ENCODE data around the gene SESN1. TPM values are rescaled to one million over a fixed set of nuclear protein-coding genes. Genes with fewer than 3 reads are reported as not detected.

SESN1 gene
- total and polyA plus RNA-seq, 9 of the 15 experiments (the other 6 are each of a cell fraction or from before 2014, with no cell fraction given): 3.1 to 13.0 (median 7.4) TPM

DNA sequence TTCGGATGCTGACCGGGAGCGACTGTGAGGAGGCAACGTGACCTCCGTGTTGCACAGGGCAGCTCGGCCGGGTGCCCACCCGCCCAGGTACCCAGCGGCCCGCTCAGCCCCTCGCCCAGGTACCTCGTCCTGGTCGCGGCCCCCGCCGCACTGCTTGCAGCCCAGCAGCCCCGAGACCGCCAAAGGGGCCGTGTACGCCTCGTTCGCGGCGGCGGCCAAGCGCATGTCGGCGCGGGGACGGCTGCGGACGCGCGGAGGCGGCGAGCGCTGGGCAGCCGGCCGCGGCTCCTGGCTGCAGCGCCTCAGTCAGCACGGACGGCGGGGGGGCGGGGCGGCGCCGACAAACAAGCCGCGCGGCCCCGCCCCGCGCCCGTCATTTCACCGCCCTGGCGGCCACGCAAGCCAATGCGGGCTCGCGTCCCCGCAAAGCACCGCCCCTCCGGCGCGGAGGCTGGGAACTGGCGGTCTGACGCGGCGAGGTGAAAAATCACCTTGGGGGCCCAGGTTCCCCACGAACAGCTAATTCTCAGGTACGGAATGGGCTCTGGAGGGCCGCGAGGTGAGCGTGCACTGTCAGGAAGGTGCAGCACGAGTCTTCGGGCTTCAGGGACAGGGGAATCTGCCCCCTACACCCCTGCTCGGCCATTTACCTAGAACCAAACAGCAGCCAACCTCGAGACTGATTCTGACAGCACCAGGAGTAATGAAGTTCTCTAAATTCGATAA, 85.2 kb downstream of the SESN1 start (continued):
- TF ChIP-seq UBTF (IDR thresholded peaks at IDR 0.05; ENCODE audit: borderline replicate concordance in 1 of 2, low read depth in 2 of 2, low read length in 2 of 2): peak in 1 of 2 experiments; percentile 43; a peak in 1 of 4 replicates
- TF ChIP-seq XRCC3 (IDR thresholded peaks at IDR 0.05): no peak
- TF ChIP-seq ZNF766 (CRISPR knock-in tag; conservative IDR thresholded peaks at IDR 0.05): no peak
- TF ChIP-seq U2AF1 (optimal IDR thresholded peaks at IDR 0.05; ENCODE audit: low read depth, low read length): no peak
- TF ChIP-seq KDM4B (IDR thresholded peaks at IDR 0.05; ENCODE audit: borderline replicate concordance in 2 of 2, low read depth in 1 of 2): no peak
- TF ChIP-seq SUPT5H (IDR thresholded peaks at IDR 0.05): peak; percentile 64; the same call in 1 of the 2 replicates
- TF ChIP-seq MED1 (CRISPR knock-in tag; IDR thresholded peaks at IDR 0.05; ENCODE audit: borderline replicate concordance): no peak
- TF ChIP-seq ETV6 (IDR thresholded peaks at IDR 0.05; ENCODE audit: borderline replicate concordance in 1 of 2, low read depth in 2 of 2, low read length in 1 of 2): no peak
- TF ChIP-seq ETV6 (CRISPR knock-in tag; IDR thresholded peaks at IDR 0.05; ENCODE audit: borderline replicate concordance): no peak
- TF ChIP-seq GATAD2A (IDR thresholded peaks at IDR 0.05): no peak
- TF ChIP-seq POLR3A (IDR thresholded peaks at IDR 0.05; ENCODE audit: borderline replicate concordance, extremely low read depth, insufficient read depth, insufficient read length): no peak
- TF ChIP-seq BRD4 (IDR thresholded peaks at IDR 0.05): no peak
- TF ChIP-seq PRMT5 (CRISPR knock-in tag; IDR thresholded peaks at IDR 0.05): no peak
- peak; percentile 35; the same call in 1 of the 2 replicates for TF ChIP-seq ZNF511 (CRISPR knock-in tag; IDR thresholded peaks at IDR 0.05)
- no peak for TF ChIP-seq ZNF644 (tag; IDR thresholded peaks at IDR 0.05; ENCODE audit: low read depth)
- no peak for TF ChIP-seq RBM14 (IDR thresholded peaks at IDR 0.05; ENCODE audit: borderline replicate concordance, insufficient read depth, low read depth, low read length)
- no peak for TF ChIP-seq ZNF75A (CRISPR knock-in tag; IDR thresholded peaks at IDR 0.05)
- 0 out of 2 replicates have a peak, but pooled peaks have one; percentile 2 for TF ChIP-seq JUND (IDR thresholded peaks at IDR 0.05; ENCODE audit: borderline replicate concordance, low read depth, low read length)
- no peak for TF ChIP-seq JUND (tag; IDR thresholded peaks at IDR 0.05; ENCODE audit: borderline replicate concordance, low read depth, low read length)
- no peak for TF ChIP-seq ZBTB43 (CRISPR knock-in tag; IDR thresholded peaks at IDR 0.05)
- no peak for TF ChIP-seq EP300 (IDR thresholded peaks at IDR 0.05; ENCODE audit: low read length)
- TF ChIP-seq ZNF740 (CRISPR knock-in tag; IDR thresholded peaks at IDR 0.05): no peak
- no peak for TF ChIP-seq ZNF740 (tag; IDR thresholded peaks at IDR 0.05)
- no peak for TF ChIP-seq ZNF785 (CRISPR knock-in tag; IDR thresholded peaks at IDR 0.05)
